HG02840 (cell line): ENCODE measurements around the gene PDE7B.

ENCODE experiments used
- ATAC-seq: cut with Tn5 transposase; IDR thresholded peaks from one replicate; pipeline ENCODE4 v1.9.1; 2021; ENCODE audit warnings: mild to moderate bottlenecking, moderate library complexity, moderate number of reproducible peaks; ENCODE audit not compliant: unreplicated experiment, low FRiP score

The PDE7B gene

DNA sequence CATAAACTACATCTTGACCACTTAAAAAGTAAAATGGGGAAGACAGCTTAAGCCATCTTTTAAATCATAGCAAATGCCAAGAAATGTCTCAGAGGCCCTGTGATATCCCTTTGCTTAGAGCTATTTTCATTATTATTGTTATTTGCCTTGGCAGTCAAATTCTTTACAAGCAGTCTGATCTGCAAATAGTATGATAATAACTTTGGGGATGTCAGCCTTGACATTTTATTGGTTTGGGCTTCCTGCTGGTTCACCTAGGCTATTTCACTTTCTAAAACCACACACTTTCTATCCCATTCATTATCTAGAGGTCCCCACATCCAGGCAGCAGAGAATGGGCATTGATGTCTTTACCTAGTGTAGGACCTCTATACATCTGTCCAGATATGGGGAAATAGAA, 125.1 kb downstream of the PDE7B start:
- ATAC-seq = no peak

DNA sequence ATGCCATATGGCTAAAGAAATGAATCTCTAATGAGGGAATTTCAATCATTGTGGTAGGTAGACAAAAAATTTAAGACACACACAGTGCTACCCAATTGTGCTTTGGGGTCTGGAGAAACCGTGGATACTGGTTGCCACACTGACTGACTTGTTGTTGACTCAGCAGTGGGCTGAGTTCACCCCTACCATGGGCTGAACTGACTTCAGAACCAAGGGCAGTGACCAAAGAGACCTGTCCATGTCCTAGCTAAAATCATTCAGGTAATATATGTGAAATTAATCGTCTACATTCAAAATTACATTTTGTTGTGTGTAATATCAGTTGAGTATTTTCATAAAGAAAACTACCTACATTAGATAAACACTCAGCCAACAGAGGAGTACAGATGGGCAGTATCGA, 131.6 kb downstream of the PDE7B start:
- no peak for ATAC-seq

DNA sequence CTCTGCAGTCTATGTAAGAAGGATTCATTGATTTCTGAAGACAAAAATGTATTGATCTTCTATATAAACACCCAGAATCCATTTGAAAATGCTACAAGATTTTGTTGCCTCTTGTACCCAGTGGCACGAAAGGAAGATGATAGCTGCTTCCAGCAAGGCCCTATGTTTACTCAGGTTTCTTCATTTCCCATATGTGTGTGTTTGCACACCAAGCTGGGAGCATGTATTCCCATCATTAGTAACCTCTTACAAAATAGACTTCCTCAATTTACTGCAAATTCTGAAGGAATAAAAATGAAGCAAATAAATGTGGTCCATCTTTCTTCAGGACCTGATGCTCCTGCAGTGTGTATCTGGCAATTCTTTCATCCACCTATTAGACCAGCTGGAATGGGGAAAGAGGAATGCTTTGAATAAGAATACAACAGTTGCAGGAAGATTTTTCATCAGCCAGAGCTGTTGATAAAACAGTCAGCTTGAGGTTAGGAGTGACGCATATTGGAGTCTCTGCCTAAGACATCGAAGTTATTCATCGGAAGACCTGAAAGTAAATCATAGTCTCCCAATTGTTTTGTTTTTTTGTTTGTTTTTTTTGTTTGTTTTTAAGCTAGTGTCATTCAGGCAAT, 132.3 kb downstream of the PDE7B start:
- ATAC-seq = no peak

DNA sequence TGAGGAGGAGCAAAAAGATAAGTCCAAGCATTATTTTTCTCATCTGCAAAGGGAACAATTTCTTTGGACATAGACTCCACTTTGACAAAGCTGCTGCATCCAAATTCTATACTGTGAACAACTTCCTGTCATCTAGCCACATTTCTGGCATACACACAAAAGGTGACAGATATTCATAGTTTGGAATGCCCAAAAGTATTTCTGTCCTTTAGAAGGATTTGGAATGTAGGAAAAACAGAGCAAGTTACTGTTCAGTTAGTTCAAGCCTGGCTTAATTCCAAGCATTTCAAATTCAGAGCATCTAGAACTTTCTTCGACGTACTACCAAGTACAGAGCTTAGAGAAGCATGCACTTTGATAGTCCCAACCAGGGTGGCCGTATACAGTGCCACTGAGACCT, 134.0 kb downstream of the PDE7B start:
- ATAC-seq = no peak

DNA sequence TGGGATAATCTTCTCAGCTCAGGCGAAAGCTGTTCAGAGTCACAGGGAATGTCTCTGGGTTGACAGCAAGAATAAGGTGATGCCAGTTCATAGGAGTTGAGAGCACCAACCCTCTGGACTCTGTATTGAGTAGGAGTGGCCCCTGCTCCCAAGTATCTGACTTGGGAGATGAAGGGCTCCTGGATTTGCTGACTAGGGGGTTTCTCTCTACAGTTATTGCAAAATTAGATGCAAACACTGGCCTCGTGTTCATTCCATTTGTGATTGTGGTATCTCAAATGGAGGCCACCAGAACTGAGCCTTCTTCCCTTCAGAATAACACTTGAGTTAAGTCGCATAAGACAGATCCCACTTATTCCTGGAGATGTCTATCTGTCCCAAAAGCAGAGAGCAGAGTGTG, 135.7 kb downstream of the PDE7B start:
- ATAC-seq = no peak

DNA sequence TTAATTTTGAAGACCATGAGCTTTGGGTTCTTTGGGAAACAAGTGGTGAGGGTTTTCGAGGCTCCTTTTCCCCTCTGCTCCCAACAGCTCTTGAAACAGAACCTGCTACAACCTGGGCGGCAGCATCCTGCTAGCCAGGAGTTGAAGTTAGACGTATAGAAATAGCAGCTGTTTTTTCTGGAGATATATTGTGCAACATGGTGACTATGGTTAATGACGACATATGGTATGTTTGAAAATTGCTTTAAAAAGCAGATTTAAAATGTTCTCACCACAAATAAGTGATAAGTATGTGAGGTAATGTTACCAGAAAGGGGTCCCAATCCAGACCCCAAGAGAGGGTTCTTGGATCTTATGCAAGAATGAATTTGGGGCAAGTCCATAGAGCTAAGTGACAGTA, 138.9 kb downstream of the PDE7B start:
- ATAC-seq = no peak

DNA sequence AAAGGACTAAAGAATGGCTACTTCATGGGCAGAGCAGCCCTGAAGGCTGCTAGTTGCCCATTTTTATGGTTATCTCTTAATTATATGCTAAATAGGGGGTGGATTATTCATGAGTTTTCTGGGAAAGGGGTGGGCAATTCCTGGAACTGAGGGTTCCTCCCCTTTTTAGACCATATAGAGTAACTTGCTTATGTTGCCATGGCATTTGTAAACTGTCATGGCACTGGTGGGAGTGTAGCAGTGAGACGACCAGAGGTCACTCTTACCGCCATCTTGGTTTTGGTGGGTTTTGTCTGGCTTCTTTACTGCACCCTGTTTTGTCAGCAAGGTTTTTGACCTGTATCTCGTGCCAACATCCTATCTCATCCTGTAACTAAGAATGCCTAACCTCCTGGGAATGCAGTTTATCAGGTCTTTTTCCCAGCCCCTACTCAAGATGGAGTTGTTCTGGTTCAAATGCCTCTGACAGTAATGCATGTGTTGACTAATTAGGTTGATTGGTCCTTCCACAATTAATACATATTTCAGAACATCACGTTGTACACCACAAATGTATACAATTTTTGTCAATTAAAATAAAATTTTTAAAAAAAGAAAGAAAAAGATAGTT, 139.5 kb downstream of the PDE7B start:
- no peak for ATAC-seq

DNA sequence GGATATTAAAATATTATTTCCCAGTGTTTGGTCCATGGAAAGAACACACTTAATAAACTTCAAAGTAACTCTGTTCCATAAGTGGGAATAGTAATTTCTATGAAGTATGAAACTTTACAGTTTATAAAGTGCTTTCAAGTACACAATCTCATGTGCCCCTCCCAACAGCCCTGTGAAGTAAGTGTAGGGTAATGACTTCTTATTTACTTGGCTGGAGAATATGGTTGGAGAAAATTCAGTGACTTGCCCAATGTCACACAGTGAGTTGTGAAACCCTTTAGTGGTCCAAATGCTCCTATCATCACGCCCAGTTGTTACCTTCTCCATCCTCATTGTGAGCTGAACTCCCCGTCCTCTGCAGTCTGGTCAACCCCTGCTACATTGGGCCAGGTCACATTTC, 141.2 kb downstream of the PDE7B start:
- ATAC-seq = no peak

DNA sequence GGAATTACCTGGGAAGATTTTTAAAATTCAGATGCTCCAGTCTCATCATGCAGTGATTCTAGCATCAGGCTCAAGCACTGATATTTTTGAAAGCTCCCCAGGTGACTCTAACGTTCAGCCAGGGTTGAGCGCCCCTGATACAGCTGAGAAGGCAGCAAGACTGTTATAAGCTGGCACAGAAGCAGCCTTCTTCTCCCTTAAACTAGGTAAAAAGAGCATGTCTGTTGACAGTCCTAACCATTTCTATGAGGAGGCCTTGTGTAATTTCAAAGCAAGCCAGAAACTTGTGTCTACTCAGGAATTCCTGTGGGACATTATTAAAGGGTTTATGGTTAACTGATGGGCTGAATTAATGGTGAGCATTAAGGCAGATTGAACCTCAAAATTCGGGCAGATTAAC, 141.9 kb downstream of the PDE7B start:
- no peak for ATAC-seq

DNA sequence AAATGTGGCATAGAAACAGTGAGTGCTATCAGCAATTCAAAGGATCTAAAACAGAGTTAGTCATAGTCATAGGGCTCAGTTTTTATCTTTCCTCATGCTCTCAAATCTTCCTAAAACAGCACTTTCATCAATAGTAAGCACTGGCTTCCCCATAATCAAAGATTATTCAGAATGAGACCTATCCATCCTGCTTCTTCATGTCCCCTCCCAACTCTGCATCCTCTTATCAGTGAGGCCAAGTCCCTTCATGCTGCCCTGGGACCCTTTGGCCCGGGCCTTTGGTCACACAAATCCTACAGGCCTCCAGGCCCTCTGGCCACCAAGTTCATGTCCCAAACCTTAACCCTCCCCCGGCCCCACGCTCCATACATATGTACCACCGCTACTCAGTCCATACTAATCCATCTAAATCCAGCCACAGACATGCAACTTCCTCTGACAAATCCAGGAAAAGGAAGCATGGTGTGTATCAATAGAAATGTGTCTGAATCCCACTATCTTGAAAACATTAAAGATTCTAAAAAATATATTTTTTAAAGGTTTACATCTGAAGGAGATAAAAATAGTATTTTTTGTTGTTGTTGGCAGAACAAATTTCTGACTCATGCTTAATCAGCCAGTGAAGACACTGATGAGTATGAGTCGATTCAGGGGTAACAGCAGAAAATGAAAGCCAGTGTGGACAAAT, 143.5 kb downstream of the PDE7B start:
- no peak for ATAC-seq

DNA sequence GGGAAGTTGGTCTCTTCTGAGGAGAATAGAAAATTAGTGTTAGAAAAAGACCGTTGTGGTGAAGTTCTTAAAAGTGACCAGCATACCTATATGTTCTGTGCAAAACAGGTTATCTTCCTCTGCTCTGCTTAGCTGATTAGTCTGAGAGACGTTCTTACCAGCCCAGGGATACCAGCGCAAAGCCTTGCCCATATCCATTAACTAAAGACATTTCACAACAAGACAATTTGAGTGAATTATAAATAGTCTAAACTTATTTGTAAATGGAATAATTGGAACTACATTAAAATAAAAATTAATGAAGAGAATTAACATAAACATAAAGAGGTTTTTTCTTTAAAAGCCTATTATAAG, 144.0 kb downstream of the PDE7B start:
- ATAC-seq = no peak

DNA sequence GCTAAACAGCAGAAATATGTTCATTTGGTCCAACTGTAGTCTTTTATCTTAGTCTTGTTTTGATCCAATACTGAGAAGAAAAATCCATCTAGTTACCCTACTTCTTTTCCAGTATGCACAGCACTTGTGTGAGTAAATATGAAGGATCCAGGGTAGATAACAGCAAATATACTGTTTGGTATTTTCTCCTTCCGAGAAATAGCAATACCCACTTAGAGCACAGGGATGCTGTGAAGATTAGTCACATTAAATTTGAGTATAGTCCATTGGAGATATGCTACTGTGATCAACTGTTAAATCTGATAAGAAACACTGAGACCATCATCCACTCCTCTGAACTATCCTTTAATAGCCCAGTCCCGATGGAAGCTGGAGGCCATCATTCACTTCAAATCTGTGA, 145.2 kb downstream of the PDE7B start:
- no peak for ATAC-seq

DNA sequence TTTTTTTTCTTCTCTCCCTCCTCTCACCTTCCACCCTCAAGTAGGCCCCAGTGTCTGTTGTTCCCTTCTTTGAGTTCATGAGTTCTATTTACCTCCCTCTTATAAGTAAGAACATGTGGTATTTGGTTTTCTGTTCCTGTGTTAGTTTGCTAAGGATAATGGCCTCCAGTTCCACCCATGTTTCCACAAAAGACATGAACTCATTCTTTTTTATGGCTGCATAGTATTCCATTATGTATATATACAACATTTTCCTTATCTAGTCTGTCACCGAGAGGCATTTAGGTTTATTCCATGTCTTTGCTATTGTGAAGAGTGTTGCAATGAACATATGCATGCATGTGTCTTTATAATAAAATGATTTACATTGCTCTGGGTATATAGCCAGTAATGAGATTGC, 147.9 kb downstream of the PDE7B start:
- ATAC-seq = no peak

DNA sequence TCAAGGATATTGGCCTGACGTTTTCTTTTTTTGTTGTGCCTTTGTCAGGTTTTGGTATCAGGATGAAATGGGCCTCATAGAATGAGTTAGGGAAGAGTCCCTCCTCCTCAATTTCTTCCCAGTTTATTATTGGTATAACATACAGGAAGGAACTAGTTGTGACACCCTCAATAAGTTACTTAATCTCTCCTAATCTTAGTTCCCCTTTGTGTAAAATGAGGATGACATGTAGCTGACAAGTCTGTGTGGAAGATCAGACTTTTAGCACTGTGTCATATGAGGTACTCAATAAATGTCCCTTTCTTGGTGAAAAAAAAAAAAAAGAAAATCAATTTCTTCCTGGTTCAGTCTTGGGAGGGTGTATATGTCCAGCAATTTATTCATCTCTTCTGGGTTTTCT, 155.8 kb downstream of the PDE7B start:
- no peak for ATAC-seq

DNA sequence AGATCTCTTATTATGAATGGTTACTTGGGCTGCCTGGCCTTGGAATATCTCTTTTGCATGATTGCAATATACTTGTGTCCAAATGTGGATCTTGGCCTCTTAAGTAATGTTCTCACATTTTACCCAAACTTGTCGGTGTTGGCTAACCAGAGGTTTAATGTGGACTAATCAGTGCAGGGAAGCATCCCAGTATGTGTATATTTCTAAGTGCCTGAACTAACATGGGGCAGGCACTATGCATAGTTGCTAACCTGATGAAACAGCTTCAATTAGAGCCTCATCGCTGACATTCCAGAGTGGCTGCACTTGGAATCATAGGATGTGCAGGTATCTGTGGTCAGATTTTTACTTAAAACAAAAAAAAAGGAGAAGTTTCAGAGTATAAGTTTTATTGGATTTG, 160.0 kb downstream of the PDE7B start:
- ATAC-seq = no peak

DNA sequence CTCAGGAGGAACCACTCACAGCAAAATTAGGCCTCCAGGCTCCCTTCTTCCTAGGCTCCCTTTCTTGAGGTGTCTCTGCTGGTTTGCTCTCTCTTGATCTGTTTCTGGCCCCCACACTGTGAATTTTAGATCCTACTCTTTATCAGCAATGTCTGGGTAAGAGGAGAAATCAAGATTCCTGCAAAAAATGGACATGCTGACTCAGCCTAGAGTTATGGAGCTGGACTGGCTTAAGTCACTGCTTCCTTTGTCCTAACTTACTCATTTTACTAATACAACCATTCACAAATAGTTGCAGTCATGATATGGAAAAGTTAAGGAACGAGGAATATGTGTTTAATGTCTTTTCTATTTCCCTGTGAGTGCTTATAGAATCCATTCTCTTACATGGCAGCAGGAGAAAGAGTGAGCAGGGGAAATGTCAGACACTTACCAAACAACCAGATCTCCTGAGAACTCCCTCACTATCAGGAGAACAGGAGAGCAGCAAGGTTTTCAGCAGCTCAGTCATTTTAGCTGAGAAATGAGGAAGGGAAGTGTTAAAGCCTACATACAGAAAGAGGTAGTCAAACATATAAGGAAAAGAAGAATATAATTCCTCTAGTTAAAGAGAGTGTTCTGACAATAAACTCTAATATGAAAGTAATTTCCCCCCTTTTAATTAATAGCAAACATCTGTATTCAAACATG, 160.8 kb downstream of the PDE7B start:
- ATAC-seq = no peak

DNA sequence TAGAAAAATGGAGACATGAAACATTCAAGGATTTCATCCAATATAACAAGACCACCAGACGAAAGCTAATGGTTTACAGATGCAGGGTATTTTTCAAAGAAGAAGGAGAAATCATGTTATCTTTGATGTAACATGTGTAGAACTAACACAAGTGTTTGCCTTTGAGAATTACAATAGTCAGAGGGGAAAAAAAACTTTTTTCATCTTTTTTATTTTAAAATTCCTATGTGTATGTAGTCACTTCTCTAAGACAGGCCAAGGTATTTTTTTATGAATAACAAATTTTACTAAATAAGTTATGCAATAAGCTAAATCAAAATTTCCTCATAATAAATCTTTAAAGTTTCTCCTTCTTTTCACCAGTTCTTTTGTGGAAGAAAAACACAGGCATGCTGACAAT, 161.4 kb downstream of the PDE7B start:
- ATAC-seq = no peak

DNA sequence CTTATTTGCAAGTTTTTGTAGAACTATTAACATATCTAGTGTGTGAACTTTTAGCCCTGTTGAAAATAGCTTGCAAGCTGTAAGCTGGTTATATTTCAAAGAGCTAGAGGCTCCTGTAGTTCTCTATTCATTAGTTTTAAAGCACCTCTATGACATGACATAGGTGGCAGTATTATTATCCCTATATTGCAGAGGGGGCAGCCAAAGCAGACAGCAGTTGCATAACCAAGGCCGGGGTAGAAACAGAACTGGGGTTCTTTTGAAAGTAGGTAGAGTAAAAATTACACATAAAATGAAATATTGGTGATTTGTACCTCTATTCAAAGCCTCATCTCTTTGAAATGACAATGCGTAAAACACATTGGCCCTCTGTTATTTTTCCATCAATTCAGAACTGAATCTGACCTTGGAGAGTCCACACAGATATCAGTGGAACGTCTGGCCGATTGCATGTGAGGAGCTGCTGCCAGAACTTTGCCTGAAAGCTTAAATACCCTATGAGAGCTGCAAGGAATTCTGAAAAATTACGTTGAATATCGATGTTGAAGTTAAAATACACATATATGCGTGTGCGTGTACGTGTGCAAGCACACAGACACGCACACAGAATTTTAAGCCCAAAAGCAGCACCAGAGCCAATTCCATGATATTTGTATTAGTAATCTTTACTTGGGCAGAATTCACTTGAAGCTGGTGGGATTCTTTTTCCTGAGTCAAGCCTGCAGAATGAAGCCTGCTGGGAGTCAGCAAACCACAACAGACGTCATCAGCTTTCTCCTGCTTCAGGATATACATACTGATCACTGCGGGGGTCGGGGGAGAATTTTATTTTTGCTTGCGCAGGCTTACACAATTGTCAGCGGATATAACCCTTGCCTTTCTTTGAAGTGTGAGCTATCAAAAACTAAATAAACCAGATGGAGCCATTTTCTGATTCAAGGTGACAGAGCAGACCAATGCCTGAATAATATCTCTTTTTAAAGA, 163.2 kb downstream of the PDE7B start:
- no peak for ATAC-seq

DNA sequence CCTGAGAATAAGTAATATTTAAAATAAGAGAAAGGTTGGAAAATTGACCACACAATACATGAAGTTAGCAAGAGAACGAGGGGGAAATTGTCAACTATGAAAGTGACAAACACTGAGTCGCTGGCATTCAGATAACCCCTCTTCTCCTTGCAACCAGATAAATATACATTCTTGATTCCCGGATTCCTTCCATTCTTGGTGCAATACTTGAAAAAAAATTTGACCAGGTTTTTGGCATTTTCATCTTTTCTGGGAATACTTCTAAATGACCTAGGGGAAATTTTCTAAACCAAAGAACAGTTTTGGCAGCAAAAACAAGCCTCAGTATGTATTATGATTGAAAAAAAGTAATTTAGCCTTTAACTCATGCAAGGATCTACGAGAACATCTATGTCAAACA, 164.0 kb downstream of the PDE7B start:
- ATAC-seq = no peak
